ENCODE data around the gene SPEM2. TPM values are rescaled to one million over a fixed set of nuclear protein-coding genes. Genes with fewer than 3 reads are reported as not detected.

The SPEM2 gene
- total RNA-seq, 1 donor from 2014 or later, result not detected

- no peak for DNase-seq (ENCODE audit: extremely low spot score, unreplicated experiment)
- H3K27me3 Mint-ChIP-seq, result peaks cover 61% of the 10 kb centered on the region
- peaks cover 7% of the 10 kb centered on the region for H3K36me3 Mint-ChIP-seq
- H3K9me3 Mint-ChIP-seq, result no peaks in the 10 kb centered on the region
- peaks cover 35% of the 10 kb centered on the region for H3K4me1 Mint-ChIP-seq (ENCODE audit: unreplicated experiment)
- TF ChIP-seq, protein P1, sequence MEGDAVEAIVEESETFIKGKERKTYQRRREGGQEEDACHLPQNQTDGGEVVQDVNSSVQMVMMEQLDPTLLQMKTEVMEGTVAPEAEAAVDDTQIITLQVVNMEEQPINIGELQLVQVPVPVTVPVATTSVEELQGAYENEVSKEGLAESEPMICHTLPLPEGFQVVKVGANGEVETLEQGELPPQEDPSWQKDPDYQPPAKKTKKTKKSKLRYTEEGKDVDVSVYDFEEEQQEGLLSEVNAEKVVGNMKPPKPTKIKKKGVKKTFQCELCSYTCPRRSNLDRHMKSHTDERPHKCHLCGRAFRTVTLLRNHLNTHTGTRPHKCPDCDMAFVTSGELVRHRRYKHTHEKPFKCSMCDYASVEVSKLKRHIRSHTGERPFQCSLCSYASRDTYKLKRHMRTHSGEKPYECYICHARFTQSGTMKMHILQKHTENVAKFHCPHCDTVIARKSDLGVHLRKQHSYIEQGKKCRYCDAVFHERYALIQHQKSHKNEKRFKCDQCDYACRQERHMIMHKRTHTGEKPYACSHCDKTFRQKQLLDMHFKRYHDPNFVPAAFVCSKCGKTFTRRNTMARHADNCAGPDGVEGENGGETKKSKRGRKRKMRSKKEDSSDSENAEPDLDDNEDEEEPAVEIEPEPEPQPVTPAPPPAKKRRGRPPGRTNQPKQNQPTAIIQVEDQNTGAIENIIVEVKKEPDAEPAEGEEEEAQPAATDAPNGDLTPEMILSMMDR (conservative IDR thresholded peaks at IDR 0.05), result no peak
- H3K27ac Mint-ChIP-seq, result no peak overlapping the region
- peak overlapping the region; percentile 93 for H3K4me3 Mint-ChIP-seq
These were observed 16.7 kb downstream of the SPEM2 start for GRCh38 chr17:7442142-7442541.

- Mint-ChIP-seq H3K27me3 (peaks cover 56% of the 10 kb centered on the region), H3K4me1 (ENCODE audit: unreplicated experiment) (peaks cover 29% of the 10 kb centered on the region), H3K27ac (peak overlapping the region; percentile 82)
These were observed 18.4 kb downstream of the SPEM2 start for GRCh38 chr17:7443499-7444485.

GRCh38 chr17:7444682-7445618 is 19.5 kb downstream of the SPEM2 start, which contains the start of gene CHRNB1:
CHRNB1 (plus strand) TSS chr17:7445061; CDS start chr17:7445128, 67 bp downstream.
- Mint-ChIP-seq H3K27me3 (peaks cover 51% of the 10 kb centered on the region), H3K4me3 (peak within 1 kb of the TSS; percentile 89), H3K4me1 (ENCODE audit: unreplicated experiment) (peaks cover 26% of the 10 kb centered on the region), H3K9me3 (no peaks in the 10 kb centered on the region), H3K27ac (peak within 1 kb of the TSS; percentile 82), H3K36me3 (peaks cover 7% of the 10 kb centered on the region)
- DNase-seq (ENCODE audit: extremely low spot score, unreplicated experiment), result no peak
- TF ChIP-seq, protein P1 (conservative IDR thresholded peaks at IDR 0.05), result peak; percentile 49

More at GRCh38 chr17:7443499-7444485, 18.4 kb downstream of the SPEM2 start:
- no peak for DNase-seq (ENCODE audit: extremely low spot score, unreplicated experiment)
- TF ChIP-seq, protein P1 (conservative IDR thresholded peaks at IDR 0.05), result no peak
- Mint-ChIP-seq H3K9me3 (no peaks in the 10 kb centered on the region), H3K36me3 (peaks cover 10% of the 10 kb centered on the region), H3K4me3 (peak overlapping the region; percentile 76)

GRCh38 chr17:7445619-7445968 is 20.2 kb downstream of the SPEM2 start:
- H3K27ac Mint-ChIP-seq, result peak overlapping the region; percentile 82
- H3K4me3 Mint-ChIP-seq, result peak overlapping the region; percentile 89
- TF ChIP-seq, protein P1 (conservative IDR thresholded peaks at IDR 0.05), result no peak
- no peaks in the 10 kb centered on the region for H3K9me3 Mint-ChIP-seq
- peaks cover 26% of the 10 kb centered on the region for H3K4me1 Mint-ChIP-seq (ENCODE audit: unreplicated experiment)
- H3K36me3 Mint-ChIP-seq, result peaks cover 8% of the 10 kb centered on the region
- H3K27me3 Mint-ChIP-seq, result peaks cover 47% of the 10 kb centered on the region
- no peak for DNase-seq (ENCODE audit: extremely low spot score, unreplicated experiment)

DNA sequence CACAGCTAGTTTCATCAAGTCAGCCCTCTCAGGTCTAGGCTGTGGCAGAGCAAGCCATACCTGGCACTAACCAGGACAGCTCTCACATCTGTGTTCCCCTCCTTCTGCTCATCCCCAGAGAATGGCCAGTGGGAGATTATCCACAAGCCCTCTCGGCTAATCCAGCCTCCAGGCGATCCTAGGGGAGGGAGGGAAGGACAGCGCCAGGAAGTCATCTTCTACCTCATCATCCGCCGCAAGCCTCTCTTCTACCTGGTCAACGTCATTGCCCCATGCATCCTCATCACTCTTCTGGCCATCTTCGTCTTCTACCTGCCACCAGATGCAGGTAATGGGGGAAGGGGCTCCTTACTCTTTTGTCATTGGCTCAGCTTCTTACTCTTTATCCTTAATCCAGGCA is 23.0 kb downstream of the SPEM2 start:
- H3K27ac Mint-ChIP-seq, result no peak overlapping the region
- H3K4me3 Mint-ChIP-seq, result no peak overlapping the region
- peaks cover 11% of the 10 kb centered on the region for H3K36me3 Mint-ChIP-seq
- no peak for DNase-seq (ENCODE audit: extremely low spot score, unreplicated experiment)
- TF ChIP-seq, protein P1 (conservative IDR thresholded peaks at IDR 0.05), result no peak
- H3K9me3 Mint-ChIP-seq, result no peaks in the 10 kb centered on the region
- peaks cover 17% of the 10 kb centered on the region for H3K4me1 Mint-ChIP-seq (ENCODE audit: unreplicated experiment)
- H3K27me3 Mint-ChIP-seq, result peaks cover 31% of the 10 kb centered on the region

Measured in type B pancreatic cell (in vitro differentiated cells).